ENCODE measurements around the gene SDHA. TPM values are rescaled to one million over a fixed set of nuclear protein-coding genes. Genes with fewer than 3 reads are reported as not detected.

SDHA gene
- total RNA-seq, 1 experiment from 2014 or later, result 163 TPM

GRCh38 chr5:218457-219291 is 554 bp downstream of the SDHA start:
- peak overlapping the region; percentile 95 for H3K4me2 ChIP-seq (ENCODE audit: low read length)
- H3K4me1 ChIP-seq (ENCODE audit: insufficient read depth, low read length), result peaks cover 43% of the 10 kb centered on the region
- H3K27me3 ChIP-seq (ENCODE audit: low read length), result no peaks in the 10 kb centered on the region
- H3K9me2 ChIP-seq (replicated peaks; ENCODE audit: low read length), result no peaks in the 10 kb centered on the region
- H3K36me3 ChIP-seq (ENCODE audit: low read depth, low read length), result peaks cover 6% of the 10 kb centered on the region
- peak overlapping the region; percentile 99 for H3K9ac ChIP-seq (ENCODE audit: low read length)
- POLR2A ChIA-PET (ENCODE audit: unreplicated experiment), result interaction anchor here (0.6 to 1.0 kb wide), 3 partner anchors 52 to 165 kb away, joined by 3 to 11 read pairs (median 3); partner anchors contain the start of gene PDCD6
- H2AFZ ChIP-seq (ENCODE audit: low read length), result peak overlapping the region; percentile 46
- H3K27ac ChIP-seq (ENCODE audit: low read length), result peak overlapping the region; percentile 66
- CTCF ChIA-PET, result interaction anchor here (0.7 to 1.9 kb wide), 2 partner anchors 30 to 52 kb away, joined by 3 to 12 read pairs; no protein-coding TSS in a partner anchor
- no TSS peak for BruUV-seq (replicated peaks)
- H3K79me2 ChIP-seq (ENCODE audit: low read length), result peaks cover 82% of the 10 kb centered on the region
- no peaks in the 10 kb centered on the region for H3K9me3 ChIP-seq (ENCODE audit: low read length)
- DNase-seq (peak; percentile 32), ATAC-seq (peak; percentile 50)
- H3F3A ChIP-seq (ENCODE audit: low read length, unreplicated experiment), result no peaks in the 10 kb centered on the region
- peaks cover 43% of the 10 kb centered on the region for H4K20me1 ChIP-seq (ENCODE audit: low read length)
- H3K4me3 ChIP-seq (ENCODE audit: low read length), result peak overlapping the region; percentile 93
- intact Hi-C loops (cut with micrococcal nuclease), result no loop called here
- no peak for TF ChIP-seq EZH2phosphoT487 (IDR thresholded peaks at IDR 0.05; ENCODE audit: borderline replicate concordance, low read length)
- TF ChIP-seq CTCF (conservative IDR thresholded peaks at IDR 0.05; ENCODE audit: low read depth, low read length), result no peak
- TF ChIP-seq EZH2 (IDR thresholded peaks at IDR 0.05; ENCODE audit: low read length, unreplicated experiment), result no peak

GRCh38 chr5:219460-219863 is 1.3 kb downstream of the SDHA start:
- peaks cover 43% of the 10 kb centered on the region for H3K4me1 ChIP-seq (ENCODE audit: insufficient read depth, low read length)
- POLR2A ChIA-PET (ENCODE audit: unreplicated experiment), result no interaction called here
- intact Hi-C loops (cut with micrococcal nuclease), result no loop called here
- peak; percentile 18; the same call in 1 of the 2 replicates for ATAC-seq
- TF ChIP-seq CTCF (conservative IDR thresholded peaks at IDR 0.05; ENCODE audit: low read depth, low read length) (no peak), EZH2phosphoT487 (IDR thresholded peaks at IDR 0.05; ENCODE audit: borderline replicate concordance, low read length) (no peak), EZH2 (IDR thresholded peaks at IDR 0.05; ENCODE audit: low read length, unreplicated experiment) (no peak)
- peak overlapping the region; percentile 66 for H3K27ac ChIP-seq (ENCODE audit: low read length)
- TSS peak; percentile 36 for BruUV-seq (replicated peaks)
- no peaks in the 10 kb centered on the region for H3K9me3 ChIP-seq (ENCODE audit: low read length)
- peaks cover 82% of the 10 kb centered on the region for H3K79me2 ChIP-seq (ENCODE audit: low read length)
- CTCF ChIA-PET, result interaction anchor here (1.9 kb wide), 1 partner anchor 31 kb away, joined by 12 read pairs; no protein-coding TSS in a partner anchor
- peak overlapping the region; percentile 93 for H3K4me3 ChIP-seq (ENCODE audit: low read length)
- H3K9me2 ChIP-seq (replicated peaks; ENCODE audit: low read length), result no peaks in the 10 kb centered on the region
- no peaks in the 10 kb centered on the region for H3F3A ChIP-seq (ENCODE audit: low read length, unreplicated experiment)
- no peak overlapping the region for H2AFZ ChIP-seq (ENCODE audit: low read length)
- H3K36me3 ChIP-seq (ENCODE audit: low read depth, low read length), result peaks cover 9% of the 10 kb centered on the region; the same call in 1 of the 2 replicates
- peak; percentile 45 for DNase-seq
- no peaks in the 10 kb centered on the region for H3K27me3 ChIP-seq (ENCODE audit: low read length)
- peak overlapping the region; percentile 95 for H3K4me2 ChIP-seq (ENCODE audit: low read length)
- H4K20me1 ChIP-seq (ENCODE audit: low read length), result peaks cover 43% of the 10 kb centered on the region
- peak overlapping the region; percentile 99 for H3K9ac ChIP-seq (ENCODE audit: low read length)
